Loucy (cell line): Measurements from ENCODE around the gene C2orf81.

Experiments
- H2AFZ ChIP-seq: fragments of 200-600 bp; sonication (generic); 2 replicates; pipeline ENCODE4 v1.6.0; 2016; ENCODE audit warnings: antibody characterized with exemption, mild to moderate bottlenecking, low read length, moderate library complexity
- H3F3A ChIP-seq: fragments of 200-600 bp; 2 replicates; pipeline ENCODE4 v1.6.0; 2016; ENCODE audit warnings: antibody characterized with exemption, low read depth, mild to moderate bottlenecking
- H3K27me3 ChIP-seq: fragments of 200-600 bp; sonication (generic); 2 replicates; pipeline ENCODE4 v1.6.1; 2014; ENCODE audit warnings: low read length, mild to moderate bottlenecking; ENCODE audit not compliant: insufficient read depth, poor library complexity, severe bottlenecking
- H3K36me3 ChIP-seq: fragments of 200-600 bp; sonication (generic); 2 replicates; pipeline ENCODE4 v1.6.1; 2016; ENCODE audit warnings: low read length; ENCODE audit not compliant: insufficient read depth
- H3K4me1 ChIP-seq: fragments of 200-600 bp; sonication (generic); 2 replicates; pipeline ENCODE4 v1.5.1; 2014; ENCODE audit warnings: low read length, mild to moderate bottlenecking; ENCODE audit not compliant: insufficient read depth, poor library complexity, severe bottlenecking
- H3K4me2 ChIP-seq: fragments of 200-600 bp; sonication (generic); 2 replicates; pipeline ENCODE4 v1.6.0; 2014; ENCODE audit warnings: antibody characterized with exemption, low read length, low read depth, mild to moderate bottlenecking; ENCODE audit not compliant: poor library complexity, severe bottlenecking
- H3K4me3 ChIP-seq: fragments of 200-600 bp; sonication (generic); 2 replicates; pipeline ENCODE4 v1.5.1; 2014; ENCODE audit warnings: low read length, mild to moderate bottlenecking, mixed read lengths; ENCODE audit not compliant: poor library complexity, severe bottlenecking
- H3K79me2 ChIP-seq: fragments of 200-600 bp; sonication (generic); 2 replicates; pipeline ENCODE4 v1.6.1; 2014; ENCODE audit warnings: low read length; ENCODE audit not compliant: insufficient read depth
- H3K9ac ChIP-seq: fragments of 200-600 bp; sonication (generic); 2 replicates; pipeline ENCODE4 v1.6.0; 2014; ENCODE audit warnings: mild to moderate bottlenecking, low read depth, low read length, moderate library complexity; ENCODE audit not compliant: poor library complexity, severe bottlenecking
- H3K9me2 ChIP-seq: fragments of 200-600 bp; sonication (generic); replicated peaks from 2 replicates; pipeline ENCODE4 v1.6.1; 2016; ENCODE audit warnings: low read depth, low read length, mixed read lengths
- H3K9me3 ChIP-seq: fragments of 200-600 bp; sonication (generic); 2 replicates; pipeline ENCODE4 v1.6.1; 2014; ENCODE audit warnings: mild to moderate bottlenecking, antibody characterized with exemption, low read length, low read depth; ENCODE audit not compliant: insufficient read depth
- H4K20me1 ChIP-seq: fragments of 200-600 bp; sonication (generic); 2 replicates; pipeline ENCODE4 v1.6.0; 2014; ENCODE audit warnings: antibody characterized with exemption, low read length, mild to moderate bottlenecking; ENCODE audit not compliant: insufficient read depth, poor library complexity, severe bottlenecking
- EZH2phosphoT487 ChIP-seq: fragments of 200-600 bp; IDR thresholded peaks from 2 replicates; pipeline ENCODE4 v1.6.1; 2018; ENCODE audit warnings: antibody characterized with exemption, mild to moderate bottlenecking, moderate library complexity, borderline replicate concordance
- TF ChIP-seq, protein P1 (sequence below): fragments of 200-600 bp; sonication (generic); conservative IDR thresholded peaks from 2 replicates; pipeline ENCODE4 v1.5.1; 2014; ENCODE audit warnings: mild to moderate bottlenecking, antibody characterized with exemption, low read length

The C2orf81 gene

DNA sequence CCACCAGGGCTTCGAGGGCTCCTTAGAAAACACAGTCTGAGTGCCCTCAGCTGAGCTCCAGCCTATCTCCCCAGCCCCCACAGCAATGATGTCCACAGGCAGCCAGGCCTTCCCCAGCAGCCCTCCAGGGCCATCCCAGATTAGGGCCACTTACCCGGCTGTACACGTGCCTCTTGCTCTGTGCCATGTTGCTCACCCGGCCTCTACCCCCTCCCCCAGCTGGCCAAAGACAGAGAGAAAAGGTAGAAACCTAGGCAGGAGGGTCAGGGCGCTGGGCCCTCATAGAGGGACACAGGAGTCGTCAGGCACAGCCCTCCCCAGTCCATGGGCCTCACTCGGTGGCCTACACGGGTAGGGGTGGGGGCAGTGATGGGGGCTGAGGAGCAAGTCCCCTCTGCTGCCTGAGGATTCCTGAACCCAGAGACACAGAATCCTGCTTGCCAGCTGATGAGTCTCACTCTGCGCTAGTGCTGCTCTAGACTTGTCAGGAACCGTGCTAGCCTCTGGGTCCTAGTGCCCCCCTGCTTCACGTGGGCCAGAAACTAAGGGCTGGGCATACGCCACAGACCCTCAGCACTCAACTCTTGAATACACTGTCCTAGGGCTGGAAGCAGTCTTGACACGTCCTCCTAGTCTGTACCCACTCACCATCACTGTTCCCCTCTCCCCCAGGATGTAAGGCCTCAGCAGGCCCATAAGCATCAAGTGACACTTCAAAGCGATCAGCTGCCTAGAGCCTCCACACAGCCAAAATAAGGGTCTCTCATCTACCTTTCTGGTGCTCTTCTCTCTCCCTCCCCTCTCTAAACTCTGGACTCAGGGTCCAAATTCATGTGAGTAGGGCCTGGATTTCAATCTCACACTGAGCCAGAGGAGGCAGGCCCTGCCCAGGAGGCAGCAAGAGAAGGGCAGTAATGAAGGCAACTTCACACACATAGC lies 41.3 kb downstream of the C2orf81 start, which contains the start of gene DCTN1:
TSS of gene DCTN1 (minus strand) at position 461 of the 939 bp plus-strand sequence. CDS start at position 187, 274 bp downstream.
- Histone ChIP-seq H3K9me3 (no peaks in the 10 kb centered on the region), H2AFZ (no peak within 1 kb of the TSS), H4K20me1 (peaks cover 12% of the 10 kb centered on the region), H3K4me2 (peak within 1 kb of the TSS; percentile 76), H3K4me3 (peak within 1 kb of the TSS; percentile 62), H3K27me3 (no peaks in the 10 kb centered on the region), H3K79me2 (peaks cover 36% of the 10 kb centered on the region; the same call in 1 of the 2 replicates), H3F3A (no peaks in the 10 kb centered on the region), H3K36me3 (peaks cover 26% of the 10 kb centered on the region; the same call in 1 of the 2 replicates), H3K9ac (peak within 1 kb of the TSS; percentile 59), H3K4me1 (peaks cover 27% of the 10 kb centered on the region), H3K9me2 (no peaks in the 10 kb centered on the region)
- TF ChIP-seq, protein P1, sequence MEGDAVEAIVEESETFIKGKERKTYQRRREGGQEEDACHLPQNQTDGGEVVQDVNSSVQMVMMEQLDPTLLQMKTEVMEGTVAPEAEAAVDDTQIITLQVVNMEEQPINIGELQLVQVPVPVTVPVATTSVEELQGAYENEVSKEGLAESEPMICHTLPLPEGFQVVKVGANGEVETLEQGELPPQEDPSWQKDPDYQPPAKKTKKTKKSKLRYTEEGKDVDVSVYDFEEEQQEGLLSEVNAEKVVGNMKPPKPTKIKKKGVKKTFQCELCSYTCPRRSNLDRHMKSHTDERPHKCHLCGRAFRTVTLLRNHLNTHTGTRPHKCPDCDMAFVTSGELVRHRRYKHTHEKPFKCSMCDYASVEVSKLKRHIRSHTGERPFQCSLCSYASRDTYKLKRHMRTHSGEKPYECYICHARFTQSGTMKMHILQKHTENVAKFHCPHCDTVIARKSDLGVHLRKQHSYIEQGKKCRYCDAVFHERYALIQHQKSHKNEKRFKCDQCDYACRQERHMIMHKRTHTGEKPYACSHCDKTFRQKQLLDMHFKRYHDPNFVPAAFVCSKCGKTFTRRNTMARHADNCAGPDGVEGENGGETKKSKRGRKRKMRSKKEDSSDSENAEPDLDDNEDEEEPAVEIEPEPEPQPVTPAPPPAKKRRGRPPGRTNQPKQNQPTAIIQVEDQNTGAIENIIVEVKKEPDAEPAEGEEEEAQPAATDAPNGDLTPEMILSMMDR, result no peak
- TF ChIP-seq EZH2phosphoT487, result no peak

DNA sequence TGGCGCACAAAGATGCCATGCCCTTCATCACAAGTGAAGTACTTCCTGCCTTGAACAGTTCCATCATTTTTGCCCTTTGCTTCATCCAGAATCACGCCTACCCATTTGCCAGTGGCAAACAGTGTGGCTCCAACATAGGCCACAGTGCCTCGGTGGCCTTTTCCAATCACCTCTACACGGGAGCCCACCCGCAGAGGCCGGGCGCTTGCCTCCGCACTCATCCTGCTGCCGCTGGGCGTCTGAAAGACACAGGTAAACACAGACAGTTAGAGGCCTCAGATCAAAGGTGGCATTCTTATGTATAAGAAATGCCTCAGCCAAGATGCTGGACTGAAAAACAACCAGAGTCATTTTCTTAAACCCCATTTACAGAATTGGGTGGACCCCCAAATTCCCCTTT lies 43.4 kb downstream of the C2orf81 start:
- Histone ChIP-seq H4K20me1 (peaks cover 6% of the 10 kb centered on the region), H3K9me2 (no peaks in the 10 kb centered on the region), H3K27me3 (no peaks in the 10 kb centered on the region), H3K4me2 (no peak overlapping the region), H3F3A (no peaks in the 10 kb centered on the region), H3K9ac (no peak overlapping the region), H3K79me2 (peaks cover 33% of the 10 kb centered on the region; the same call in 1 of the 2 replicates), H3K36me3 (peaks cover 27% of the 10 kb centered on the region; the same call in 1 of the 2 replicates), H3K4me3 (no peak overlapping the region), H3K4me1 (peaks cover 27% of the 10 kb centered on the region), H2AFZ (no peak overlapping the region), H3K9me3 (no peaks in the 10 kb centered on the region)
- TF ChIP-seq, protein P1, result no peak
- no peak for TF ChIP-seq EZH2phosphoT487

DNA sequence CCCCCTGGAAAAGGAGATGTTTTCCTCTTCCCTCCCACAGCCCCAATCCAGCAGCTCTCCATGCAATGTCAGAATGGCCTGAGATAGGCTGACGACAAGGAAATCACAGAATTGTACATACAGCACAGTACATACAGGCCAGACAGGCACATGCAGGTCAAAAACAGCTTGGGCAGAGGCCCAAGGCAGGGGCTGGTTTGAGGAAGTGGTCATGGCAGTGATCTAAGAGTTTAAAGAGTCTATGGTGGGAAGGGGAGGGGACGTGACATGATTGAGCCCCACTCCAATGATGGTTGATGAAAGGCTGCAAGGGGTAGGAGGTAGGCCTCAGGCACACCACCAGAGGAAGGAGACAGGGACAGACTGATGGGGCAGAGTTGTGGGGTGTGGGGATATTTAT lies 45.6 kb downstream of the C2orf81 start:
- Histone ChIP-seq H4K20me1 (peaks cover 6% of the 10 kb centered on the region), H3K4me2 (no peak overlapping the region), H3K4me1 (peaks cover 23% of the 10 kb centered on the region), H3K9me2 (no peaks in the 10 kb centered on the region), H3K9me3 (no peaks in the 10 kb centered on the region), H3K79me2 (peaks cover 22% of the 10 kb centered on the region; the same call in 1 of the 2 replicates), H3F3A (no peaks in the 10 kb centered on the region), H3K9ac (no peak overlapping the region), H3K27me3 (no peaks in the 10 kb centered on the region), H3K36me3 (peaks cover 32% of the 10 kb centered on the region; the same call in 1 of the 2 replicates), H2AFZ (no peak overlapping the region), H3K4me3 (no peak overlapping the region)
- TF ChIP-seq EZH2phosphoT487, result no peak
- TF ChIP-seq, protein P1, result no peak
